Skin of body (tissue), 2 donors: ENCODE data around the gene DSN1. TPM values are rescaled to one million over a fixed set of nuclear protein-coding genes. Genes with fewer than 3 reads are reported as not detected.

Experiments
- DNase-seq: peaks from one replicate; lab custom pipeline; 2025; lab: John Stamatoyannopoulos, UW
- total RNA-seq: library from RNA; depleted of rRNA; stranded (reverse); fragments of >200 nt; gene quantifications from one replicate; pipeline ENCODE4 v1.2.3, GENCODE V29; 2014

DSN1 gene
- total RNA-seq, 1 donor from 2014 or later, result 13.4 TPM

DNA sequence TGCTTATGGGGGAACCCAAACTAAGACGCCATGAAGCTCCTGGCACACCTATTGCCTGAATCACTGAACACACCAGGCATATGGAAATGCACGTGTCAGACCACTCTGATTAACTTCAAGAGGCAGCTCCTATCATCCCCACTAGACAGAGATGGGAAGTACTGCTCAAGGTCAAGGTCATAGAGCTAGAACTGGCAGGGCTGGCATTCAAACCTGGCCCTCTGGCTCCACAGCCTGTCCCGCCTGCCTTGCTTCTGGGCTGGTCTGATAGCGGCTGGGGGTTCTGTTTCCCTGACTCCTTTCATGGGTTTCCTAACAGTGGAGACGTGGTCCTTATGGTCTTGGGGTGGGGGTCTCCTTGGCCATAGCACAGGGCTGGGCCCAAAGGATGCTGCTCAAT is 22.6 kb upstream of the DSN1 start:
- no peak for DNase-seq

DNA sequence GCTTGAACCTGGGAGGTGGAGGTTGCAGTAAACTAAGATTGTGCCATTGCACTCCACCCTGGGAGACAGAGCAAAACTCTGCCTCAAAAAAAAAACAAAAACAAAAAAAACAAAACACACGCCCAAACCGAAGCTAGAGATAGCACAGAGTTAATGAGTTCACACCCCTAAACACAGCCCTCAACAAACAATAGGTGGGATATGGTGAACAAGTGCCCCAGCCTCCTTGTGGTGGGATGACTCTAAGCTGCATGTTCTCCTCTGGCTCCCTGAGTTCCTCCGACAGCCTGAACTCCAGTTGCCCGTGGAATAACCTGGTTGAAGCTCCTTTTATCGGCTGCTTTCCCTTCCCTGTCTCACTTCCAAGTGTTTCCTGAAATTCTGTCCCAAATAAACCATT is 22.1 kb upstream of the DSN1 start:
- no peak for DNase-seq

DNA sequence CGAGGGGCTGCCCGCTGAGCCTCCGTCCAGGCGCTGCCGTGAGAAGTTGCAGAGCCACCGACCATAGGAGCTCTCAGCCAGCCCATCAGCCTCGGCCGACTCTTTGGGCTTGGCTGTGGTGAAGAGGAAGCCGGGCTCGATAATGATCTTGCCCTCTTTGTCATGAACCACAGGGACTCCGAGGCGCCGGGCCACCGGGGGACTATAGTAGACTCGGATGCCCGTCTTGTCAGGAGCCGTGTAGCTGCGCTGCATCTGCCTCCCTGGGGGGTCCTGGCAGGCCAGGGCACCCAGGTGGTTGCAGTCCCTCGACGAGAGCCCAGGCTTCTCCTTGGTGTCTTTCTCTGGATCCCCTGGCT is 20.5 kb upstream of the DSN1 start:
- DNase-seq, result no peak

DNA sequence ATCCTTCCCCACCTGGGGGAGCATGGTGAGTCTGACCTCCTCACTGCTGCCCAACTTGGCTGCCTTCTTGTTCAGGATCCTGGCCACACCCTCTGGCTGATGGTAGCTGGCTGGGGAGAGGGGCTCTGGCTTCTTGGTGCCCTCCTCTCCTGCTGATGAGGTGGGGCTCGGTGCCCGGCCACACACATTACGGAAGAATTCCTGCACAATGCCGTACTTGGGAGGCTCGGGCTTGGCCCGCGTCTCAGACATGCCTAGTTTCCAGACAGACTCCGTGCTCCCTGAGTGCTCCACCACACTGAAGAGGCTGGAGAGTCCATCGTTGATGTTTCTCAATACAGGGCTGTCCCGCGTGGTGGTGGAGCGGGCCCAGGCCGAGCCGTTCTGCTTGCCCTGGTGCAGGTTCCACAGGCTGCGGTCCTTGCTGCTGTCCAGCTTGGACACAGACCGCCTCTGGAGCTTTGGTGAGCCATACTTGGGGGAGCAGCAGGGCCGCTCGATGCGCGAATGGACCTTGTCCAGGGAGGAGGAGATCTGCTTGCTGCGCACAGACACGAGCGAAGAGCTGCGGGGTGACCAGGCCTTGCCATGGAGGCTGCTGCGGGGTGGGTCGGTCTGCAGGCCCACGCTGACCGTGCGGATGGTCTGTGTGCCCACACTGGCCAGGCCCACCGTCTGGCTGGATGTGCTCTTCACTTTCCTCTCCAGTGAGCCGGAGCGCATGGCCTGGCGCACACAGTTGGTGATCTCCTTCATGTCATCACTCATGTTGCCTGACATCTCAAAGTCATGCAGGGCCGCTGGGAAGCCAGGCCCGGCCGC is 19.9 kb upstream of the DSN1 start:
- no peak for DNase-seq

DNA sequence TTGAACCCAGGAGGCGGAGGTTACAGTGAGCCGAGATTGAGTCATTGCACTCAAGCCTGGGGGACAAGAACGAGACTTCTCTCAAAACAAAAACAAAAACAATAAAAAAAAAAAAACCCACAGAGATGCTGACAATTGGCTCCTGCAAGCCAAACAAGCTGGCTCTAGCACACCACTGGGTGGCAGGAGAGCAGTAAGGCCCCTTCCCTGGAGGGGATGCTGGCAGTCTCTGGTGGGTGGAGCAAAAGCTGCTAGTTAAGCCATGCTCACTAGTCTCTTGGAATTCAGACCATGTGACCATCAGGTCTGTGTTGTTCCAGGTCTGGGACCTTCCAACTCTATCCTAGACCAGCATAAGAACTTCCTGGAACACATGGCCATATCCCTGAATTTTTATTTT is 18.9 kb upstream of the DSN1 start:
- no peak for DNase-seq

DNA sequence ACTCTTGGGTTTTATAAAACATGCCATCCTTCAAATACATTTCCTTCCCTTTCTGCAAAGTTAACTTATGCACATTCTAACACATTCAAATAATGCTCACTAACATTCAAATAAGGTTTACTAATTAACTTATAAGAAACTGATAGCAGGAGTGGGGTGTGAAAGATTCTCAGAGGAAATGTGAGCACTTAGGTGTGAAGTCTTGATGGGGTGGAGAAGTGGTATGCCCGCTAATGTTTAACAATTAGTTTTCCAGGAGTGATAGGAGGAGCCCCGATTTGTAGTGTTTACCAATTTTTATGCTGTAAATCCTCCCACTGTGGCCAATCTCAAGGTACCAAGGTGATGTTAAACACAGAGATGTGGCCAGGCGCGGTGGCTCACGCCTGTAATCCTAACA is 18.3 kb upstream of the DSN1 start:
- DNase-seq, result no peak

DNA sequence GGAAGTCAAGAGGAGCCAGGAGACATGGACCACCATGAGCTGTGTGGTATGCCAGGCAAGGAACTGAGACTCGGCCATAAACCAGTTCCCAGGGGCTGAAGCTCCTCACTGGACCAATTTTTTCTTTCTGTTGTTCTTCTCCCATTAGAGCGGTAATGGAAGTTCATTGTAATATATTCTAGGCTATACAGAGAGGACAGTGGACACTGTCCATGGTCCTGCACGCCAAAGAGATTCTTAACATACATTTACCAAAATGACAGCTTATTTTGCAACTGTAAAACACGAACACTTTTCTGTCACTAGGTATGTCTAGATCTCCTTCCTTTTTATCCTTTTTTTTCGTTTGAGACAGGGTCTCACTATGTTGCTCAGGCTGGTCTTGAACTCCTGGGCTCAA is 13.1 kb upstream of the DSN1 start:
- no peak for DNase-seq

DNA sequence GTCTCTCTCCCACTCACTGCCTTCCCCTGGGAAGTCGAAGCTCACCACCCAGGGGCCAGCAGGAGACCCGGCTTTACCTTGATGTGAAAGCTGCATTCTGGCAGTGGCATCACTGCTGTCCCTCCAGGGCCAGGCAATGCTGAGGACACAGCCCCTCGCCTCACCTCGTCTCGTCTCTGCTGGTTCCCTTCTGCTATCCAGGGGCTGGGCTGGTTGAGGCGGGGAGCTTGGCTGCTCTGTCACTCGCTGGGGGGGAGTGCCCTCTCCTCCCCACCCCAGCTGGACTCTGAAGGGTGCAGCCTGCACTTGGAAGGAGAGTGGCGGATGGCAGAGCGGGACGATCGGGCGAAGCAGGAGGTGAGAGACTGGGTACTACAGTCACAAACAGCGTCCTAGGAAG is 12.7 kb upstream of the DSN1 start:
- no peak for DNase-seq

DNA sequence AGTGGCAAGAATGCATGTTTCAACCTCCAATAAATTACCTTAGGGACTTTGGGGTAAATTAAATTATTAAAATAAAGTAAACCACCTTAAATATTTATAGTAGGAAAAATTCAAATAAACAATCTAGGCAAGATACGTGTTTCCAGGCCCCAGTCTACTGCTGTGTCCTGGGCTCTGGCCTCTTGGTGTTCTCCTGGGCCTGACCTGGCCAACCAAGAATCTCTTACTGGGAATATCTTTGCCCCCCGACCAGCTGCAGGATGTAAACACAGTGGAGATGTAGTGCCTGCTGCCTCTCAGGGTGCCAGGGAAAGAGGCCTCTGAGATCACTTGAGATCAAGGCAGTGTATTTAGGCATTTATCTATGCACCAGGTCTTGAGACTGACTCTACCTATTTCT is 11.7 kb upstream of the DSN1 start:
- no peak for DNase-seq

DNA sequence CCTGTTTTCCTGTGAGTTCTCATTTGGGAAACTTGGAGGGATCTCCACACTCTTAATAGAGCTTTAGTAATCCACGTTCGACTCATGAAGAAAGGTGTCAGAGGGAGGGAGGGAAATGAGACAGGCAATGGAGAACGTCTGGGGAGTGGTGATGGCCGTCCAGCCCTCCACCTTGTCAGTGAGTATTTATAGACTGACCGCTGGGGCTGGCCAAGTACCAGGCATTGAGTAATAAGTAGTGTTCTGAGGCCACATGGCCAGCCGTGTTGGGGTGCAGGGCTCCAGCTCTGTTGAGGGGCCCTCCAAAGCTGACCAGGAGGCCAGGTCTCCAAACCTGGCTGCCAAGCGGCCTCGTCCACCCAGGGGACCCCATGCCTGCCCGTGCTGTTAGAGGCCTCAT is 11.3 kb upstream of the DSN1 start:
- no peak for DNase-seq

DNA sequence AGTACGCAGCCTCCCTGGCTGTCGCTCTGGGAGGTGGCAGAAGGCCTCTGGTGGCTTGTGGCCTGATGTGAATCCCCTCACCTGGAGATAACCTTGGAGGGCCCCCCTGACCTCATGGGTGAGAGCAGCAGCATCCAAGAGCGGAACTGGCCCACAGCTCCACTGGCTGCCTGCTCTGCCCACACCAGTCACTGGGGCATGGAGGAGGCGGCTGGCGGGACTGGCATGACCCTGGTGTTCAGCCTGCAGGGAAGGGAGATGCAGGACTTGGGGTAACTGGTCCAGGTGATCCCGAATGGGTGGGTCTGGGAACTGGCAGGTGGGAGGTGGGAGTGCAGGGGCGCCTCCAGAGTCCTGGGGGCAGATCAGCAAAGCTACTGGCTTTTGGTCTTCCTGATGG is 10.6 kb upstream of the DSN1 start:
- no peak for DNase-seq

DNA sequence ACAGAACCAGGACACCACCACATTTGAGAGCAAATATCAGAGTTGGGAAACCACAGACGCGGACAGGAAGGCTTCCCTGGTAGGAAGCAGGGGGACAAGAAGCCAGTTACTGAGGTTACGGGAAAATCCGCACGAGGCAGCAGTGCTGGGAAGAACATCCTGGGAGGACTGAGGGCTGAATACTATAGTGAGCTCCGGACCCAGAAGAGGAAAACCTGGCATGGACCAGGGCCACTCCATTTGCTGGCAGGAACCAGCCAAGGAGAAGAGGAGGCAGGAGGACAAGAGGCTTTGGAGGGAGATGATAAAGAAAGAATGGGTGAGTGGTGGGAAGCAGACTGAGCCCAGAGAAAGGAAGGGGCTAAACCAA is 6.1 kb upstream of the DSN1 start:
- DNase-seq, result no peak

DNA sequence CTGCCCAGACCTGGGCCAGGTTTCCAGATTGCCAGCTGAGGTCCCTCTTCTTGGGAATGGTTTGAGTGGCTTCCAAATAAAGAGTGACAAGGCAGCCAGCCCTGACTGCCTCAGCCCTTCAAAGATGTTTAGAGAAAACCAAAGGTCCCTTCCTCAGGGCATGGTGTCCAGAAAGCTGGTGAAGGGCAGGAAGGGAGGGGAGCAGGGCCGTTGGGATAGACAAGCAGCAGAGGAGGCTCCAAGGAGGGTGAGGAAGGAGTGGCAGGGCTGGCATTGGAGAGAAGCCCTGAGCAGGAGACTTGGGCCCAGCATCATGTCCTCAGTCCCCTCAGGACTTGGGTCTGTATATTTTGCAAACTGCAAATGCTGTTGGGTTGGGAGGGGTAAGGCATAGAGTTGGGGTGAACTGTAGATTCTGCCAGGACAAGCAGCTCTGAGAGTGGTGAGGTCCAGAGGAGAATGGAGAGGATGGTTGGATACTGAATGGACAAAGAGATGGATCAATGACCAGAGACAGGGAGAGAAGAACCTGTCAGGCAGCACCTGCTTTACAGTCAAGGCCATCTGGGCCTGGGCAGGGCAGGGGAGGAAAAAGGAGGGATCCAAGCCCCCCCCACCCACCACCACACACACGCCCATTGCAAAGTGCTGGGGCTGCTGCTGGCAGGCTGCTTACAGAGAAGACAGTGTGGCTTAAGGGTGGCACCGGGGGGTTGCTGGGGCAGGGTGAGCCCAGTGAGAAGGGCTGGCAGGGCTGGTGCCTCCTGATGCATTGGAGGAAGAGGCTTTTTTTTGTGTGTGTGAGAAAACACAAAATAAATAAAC is 5.5 kb upstream of the DSN1 start:
- no peak for DNase-seq

DNA sequence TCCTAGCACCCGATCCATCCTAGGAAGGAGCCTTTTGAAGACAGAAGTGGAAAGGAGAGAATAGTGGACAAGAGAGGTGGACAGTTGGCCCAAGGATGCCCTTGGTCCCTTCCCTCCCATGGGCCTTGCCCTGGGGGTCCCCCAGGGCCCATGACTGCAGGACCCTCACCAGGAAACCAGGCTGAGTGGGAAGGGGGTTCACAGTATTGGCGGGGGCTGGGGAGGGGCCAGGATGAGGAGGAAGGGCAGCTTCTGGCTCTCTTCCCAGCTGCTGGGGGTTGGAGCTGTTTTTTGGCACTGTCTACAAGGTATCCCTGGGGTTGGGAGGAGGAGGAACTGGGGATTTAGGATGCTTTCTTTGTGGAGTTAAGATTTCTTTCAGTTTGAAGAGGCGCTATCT is 4.0 kb upstream of the DSN1 start:
- no peak for DNase-seq

DNA sequence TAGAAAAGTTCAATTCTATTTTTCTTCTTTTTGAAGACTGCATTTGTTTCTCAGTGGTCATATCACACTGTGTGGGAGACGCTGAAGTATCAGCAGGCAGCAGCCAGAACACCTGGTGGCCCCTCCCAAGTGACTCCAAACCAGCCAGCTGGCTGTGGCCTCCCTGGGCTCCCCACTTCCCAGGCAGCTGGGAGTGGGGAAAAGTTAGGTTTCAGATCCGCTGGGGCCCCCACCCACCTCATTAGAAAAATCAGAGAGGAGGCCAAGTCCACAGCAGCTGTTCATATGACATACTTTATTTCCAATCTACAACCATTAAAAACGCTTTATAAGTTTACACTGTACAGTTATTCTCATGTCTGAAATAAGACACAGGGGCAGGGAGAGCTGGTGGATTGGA is 3.6 kb upstream of the DSN1 start:
- DNase-seq, result peak; percentile 14

DNA sequence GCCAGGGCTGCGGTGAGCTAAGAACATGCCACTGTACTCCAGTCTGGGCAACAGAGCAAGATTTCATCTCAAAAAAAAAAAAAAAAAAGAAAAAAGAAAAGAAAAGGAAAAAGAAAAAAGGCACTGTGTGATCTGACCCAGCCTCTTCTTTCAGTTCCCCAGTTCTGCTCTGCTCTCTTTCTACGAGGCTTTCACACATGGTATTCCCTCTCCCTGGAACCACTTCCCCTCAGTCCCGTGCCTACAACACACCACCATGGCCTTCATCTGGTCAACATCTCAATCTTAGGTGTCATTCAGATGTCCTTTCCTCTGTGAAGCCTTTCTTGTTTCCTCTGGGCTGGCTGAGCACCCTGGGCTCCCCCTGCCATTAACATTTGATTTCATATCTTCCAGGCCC is 2.3 kb upstream of the DSN1 start:
- DNase-seq, result no peak

DNA sequence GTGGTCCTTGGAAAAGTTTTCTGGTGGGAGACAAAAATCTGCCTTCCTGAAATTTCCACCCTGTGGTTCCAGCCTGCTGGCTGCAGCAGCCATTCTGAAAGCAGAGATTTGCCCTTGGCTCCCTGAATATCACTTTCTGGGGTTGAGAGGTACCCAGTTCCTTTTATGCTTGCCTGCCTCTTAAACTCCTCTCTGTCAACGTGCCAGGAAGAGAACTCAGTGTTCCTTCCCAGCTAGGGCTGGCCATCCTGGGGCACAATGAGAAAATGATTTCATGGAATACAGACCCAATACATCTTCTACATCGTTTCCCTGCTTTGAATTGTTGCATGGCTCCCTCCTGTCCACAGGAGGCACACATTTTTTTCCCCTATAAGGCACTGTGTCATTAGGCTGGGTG is 1.6 kb upstream of the DSN1 start:
- DNase-seq, result no peak

DNA sequence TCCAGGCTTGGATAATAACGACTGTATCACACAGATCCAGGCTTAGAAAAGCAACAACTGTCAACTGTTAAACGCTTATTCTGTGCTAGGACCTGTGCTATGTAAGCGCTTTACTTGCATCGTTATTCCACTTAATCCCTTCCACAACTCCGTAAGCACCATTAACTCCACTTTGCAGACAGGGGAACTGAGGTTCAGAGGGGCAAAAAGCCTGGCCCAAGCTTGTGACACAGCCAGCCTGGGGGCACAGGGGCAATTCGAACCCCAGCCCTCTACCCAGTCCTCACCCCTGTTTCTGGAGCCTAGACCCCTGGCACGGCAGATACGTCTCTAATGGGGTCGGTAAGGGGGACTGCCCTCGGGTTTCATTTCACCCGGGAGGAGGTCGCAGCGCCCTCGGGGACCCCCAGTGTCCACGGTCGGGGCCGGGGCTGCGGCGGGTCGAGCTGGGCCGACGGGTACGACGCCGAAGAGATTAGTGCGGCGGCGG is 411 bp downstream of the DSN1 start:
- DNase-seq, result no peak

DNA sequence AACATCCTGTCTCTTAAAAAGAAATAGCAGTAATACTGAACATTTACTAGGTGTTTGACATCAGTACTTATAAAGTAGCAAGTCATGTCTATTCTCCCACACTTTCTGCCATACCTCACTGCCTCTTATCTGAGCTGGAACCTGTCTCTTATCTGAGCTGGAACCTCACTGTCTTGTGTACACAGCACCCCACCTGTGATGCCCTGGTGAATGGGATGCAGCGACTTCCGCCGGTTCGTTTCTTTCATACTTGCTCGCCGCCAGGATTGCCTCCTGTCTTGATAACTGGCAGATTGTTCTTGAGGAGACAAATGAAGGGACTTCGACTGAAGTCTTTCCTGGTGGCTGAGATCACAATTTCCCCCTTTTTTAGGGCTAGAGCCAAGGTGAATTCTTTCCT is 2.9 kb downstream of the DSN1 start:
- no peak for DNase-seq

DNA sequence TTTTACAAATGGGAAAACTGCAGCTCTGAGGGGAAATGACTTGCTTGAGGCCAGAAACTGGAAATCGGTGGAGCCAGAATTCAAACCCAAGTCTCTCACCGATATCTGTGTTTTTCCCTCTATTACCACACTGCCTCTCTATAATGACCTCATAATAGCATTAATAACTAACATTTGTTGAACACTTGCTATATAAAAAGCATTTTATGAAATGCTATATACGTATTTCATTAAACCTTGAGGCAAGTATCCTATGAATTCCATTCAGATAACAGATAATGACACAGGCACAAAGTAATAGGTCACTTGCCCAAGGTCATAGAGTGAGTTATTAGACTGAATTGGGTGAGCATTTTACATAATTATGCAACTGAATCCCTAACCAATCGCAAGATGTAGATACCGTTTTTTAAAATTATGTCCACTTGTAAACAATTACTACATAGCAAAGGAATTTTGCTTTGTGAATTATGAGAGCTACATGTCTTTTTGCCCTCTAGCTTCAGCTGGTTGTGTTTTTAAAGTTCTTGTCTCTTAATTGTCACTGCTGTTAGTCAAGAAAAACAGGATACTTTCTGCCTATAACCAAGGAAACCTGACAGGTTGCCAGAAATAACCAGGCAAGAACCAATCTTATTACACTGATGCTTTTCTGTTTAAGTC is 4.7 kb downstream of the DSN1 start:
- DNase-seq, result no peak

DNA sequence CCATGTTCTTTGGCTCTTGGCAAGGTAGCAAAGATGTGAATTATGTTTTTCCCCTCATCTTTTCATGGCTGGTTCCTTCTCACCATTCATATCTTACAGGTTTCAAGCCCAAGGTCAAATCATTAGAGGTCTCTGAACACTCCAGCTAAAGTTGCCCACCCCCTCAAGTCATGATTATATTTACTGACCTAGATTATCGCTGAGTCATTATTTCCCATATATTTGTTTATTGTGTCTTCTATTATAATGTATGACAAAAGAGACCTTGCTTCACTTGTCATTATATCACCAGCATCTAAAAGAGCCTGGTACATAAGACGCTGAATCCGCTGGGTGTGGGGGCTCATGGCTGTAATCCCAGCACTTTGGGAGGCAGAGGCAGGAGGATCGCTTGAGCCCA is 12.4 kb downstream of the DSN1 start:
- DNase-seq, result no peak

DNA sequence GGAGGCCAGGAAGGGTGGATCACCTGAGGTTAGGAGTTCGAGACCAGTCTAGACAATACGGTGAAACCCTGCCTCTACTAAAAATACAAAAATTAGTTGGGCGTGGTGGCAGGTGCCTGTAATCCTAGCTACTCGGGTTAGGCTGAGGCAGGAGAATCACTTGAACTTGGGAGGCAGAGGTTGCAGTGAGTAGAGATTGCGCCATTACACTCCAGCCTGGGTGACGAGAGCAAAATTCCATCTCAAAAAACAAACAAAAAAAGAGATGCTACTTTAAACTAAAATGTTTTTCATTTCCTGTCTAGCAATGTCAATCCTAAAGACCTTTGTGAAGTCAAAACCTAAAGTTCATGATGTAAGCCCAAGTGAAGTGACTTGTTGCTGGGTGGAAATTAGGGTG is 12.9 kb downstream of the DSN1 start:
- no peak for DNase-seq

DNA sequence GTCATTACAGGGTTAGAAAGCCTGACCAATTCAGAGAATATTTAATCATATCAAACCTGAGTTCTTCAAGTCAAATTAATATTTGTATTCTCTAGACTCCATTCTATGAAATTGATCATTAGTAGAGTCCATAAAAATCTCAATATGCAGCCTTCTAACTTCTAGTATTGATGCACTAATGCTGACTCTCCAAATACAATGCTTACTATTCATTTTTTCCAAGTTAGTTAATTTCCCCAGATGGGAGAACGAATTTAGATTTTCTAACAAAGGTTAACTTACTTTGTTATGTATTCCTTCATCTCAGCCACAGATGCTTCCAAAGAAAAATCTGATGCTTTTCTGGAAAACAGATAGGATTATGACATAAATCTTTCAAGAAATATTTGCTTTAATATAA is 15.3 kb downstream of the DSN1 start:
- DNase-seq, result no peak
